Superior temporal gyrus (tissue), 1 donor: ENCODE measurements around the gene CDHR3.
A peak's percentile ranks its signal among the peaks of the same experiment; 100 is the strongest.
"Not testable (repeated sequence)": the region's sequence is repeated elsewhere in the genome, so short reads cannot be mapped to it uniquely, and the experiment has no call there.

ENCODE experiments used
- DNase-seq: peaks from one replicate; pipeline ENCODE4 v3.0.0-alpha.2; 2016; ENCODE audit errors: extremely low spot score

The CDHR3 gene

DNA sequence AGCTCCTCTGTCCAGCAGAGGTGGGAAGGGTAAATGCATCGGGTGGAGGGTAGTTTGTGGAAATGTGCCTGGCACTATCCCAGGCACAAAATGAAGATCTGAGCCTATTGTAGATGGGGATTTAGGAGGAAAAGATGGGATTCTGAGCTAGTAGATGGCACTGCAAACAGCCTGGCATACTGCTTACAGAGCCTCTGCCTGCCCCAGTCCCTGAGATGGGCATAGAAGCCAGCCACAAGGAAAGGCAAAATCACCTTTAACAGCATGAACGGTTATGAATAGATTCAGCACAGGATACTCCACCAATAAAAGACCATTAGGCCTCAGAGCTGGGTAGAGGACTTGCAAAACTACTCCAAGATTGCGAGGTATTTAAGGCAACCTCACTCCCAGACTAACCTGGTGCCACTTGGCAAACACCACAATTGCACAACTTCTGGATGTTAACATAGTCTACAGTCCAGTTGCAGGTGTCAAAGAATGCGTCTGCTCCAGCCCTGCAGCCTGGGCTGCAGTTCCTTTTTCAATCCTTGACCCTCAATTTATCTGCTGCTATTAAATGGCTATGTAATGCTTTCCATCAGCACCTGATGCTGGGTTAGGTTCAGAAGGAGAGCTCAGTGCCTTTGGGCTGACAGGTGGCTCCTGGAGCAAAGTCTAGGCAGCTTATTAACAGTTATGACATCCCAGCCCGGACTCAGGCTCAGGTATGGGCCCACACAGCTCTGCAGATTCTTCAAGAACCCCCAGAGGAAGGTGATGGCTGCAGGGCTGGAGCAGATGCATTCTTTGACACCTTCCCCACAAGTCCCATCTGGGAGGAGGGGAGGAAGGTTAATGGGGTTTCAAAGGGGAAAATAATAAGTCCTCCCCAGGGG is 34.0 kb downstream of the CDHR3 start:
- no peak for DNase-seq

DNA sequence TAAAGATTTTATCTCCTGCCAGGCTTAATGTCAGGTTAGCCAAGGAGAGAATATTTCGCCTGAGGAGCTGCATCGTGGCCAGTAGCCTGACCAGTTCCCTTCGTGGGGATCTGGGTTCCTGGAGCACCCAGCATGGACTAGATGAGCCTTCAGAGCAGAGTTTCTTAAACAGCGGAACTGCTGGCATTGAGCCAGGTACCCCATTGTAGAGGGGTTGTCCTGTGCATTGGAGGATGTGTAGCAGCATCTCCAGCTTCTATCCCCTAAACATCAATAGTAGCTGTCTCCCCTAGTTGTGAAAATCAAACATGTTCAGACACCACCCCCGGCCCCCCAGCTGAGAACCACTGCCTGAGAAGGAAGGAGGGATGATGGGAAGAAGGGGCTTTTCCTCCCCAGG is 36.2 kb downstream of the CDHR3 start:
- DNase-seq, result no peak

DNA sequence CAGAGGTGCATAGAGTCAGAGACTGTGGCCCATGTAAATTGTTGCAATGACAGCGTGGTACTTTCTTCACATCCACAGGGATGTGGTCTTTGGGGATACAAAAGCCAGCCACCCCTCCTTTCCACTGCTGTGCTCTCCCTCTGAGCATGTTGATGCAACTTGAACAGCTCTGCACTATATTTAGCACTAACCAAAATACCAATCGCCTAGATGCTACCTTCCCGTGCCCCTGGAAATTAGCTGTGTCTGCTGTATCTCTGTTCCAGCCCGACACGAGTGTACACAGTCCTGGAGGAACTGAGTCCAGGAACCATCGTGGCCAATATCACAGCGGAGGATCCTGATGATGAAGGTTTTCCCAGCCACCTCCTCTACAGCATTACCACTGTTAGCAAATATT is 38.1 kb downstream of the CDHR3 start:
- DNase-seq, result no peak

DNA sequence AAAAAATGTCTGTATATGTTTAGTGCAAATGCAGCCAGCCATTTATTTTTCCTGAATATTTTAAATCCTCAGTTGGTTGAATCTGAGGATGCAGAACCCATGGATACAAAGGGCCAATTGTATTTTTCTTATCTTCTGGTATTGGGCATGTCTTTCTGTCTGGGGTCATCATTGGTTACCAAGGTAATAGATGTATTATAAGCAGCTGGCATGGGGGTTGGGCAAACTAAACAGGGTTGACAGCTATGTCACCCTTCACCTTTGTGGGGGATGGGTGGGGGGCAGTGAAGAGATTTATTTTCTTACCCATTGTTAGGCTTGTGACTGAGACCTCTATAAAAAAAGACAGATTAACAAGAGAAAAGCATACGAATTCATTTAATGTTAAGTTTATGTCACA is 38.8 kb downstream of the CDHR3 start:
- DNase-seq, result no peak

DNA sequence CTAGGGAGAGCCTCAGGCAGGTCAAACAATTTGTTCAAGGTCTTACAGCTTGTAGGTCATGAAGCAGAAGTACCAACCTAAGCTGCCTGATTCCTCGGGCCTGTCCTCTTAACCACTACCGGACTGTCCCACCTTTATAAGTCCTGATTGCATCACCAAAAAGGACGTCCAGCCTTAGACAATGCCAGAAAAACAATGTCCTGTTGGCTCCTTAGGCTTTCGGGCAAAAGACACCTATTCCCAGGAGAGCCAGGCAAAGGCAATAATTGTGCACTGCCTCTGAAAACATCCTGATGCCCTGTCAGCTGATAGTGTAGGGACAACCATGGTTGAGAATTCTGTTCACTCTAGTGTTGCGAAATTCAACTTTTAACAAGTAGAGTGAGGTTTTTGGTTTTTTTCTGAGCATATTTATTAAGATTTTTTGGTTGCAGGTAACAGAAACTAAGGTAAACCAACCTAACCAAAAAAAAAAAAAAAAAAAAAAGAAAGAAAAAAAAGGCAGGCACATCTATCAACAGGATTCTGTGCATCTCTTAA is 40.5 kb downstream of the CDHR3 start:
- no peak for DNase-seq

DNA sequence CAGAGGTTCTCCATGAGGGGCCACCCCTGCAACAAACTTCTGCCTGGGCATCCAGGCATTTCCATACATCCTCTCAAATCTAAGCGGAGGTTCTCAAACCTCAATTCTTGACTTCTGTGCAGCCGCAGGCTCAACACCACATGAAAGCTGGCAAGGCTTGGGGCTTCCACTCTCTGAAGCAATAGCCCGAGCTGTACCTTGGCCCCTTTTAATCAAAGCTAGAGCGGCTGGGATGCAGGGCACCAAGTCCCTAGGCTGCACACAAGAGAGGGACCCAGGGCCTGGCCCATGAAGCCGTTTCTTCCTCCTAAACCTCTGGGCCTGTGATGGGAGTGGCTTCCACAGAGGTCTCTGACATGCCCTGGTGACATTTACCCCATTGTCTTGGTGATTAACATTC is 43.8 kb downstream of the CDHR3 start:
- DNase-seq, result no peak

DNA sequence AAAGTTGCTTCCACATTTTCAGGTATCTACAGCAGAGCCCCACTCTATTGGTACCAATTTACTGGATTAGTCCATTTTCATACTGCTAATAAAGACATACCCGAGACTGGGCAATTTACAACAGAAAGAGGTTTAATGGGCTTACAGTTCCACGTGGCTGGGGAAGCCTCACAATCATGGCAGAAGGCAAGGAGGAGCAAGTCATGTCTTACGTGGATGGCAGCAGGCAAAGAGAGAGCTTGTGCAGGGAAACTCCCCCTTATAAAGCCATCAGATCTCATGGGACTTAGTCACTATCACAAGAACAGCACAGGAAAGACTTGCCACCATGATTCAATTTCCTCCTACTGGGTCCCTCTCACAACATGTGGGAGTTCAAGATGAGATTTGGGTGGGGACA is 44.7 kb downstream of the CDHR3 start:
- not testable (repeated sequence) for DNase-seq

DNA sequence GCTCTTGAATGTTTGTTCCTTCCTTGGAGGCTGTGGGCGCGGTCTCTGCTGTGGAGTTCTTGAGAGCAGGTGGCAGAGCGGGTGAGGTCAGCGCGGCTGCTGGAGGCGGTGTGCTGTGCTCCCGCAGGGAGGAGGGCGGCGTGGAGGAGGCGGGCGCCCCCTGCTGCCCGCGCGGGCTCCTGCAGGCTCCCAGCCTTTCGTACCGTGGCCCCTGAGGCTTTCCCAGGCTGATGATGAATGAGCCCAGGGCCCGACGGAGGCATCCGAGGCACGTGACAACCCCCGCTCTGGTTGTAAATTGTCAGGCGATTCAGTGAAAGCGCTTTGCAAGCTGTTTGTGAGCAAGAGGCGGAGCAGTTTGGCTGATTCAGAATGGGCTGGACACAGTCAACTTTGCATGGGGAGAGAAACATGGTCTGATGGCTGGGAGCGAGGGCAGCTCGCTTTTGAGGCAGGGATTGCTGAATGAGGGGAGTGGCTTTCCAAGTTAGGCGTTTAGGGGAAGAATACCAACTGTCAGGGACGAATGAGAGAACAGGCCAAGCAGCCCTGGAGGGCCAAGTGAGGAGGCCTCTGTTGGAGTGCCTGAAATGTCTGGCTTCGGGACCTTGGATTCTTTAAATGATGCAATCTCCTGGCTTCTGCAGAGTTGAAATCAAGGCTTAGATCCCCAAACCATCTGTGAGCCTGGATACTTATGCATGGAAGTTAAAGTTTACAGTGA is 46.6 kb downstream of the CDHR3 start:
- DNase-seq, result peak; percentile 80

DNA sequence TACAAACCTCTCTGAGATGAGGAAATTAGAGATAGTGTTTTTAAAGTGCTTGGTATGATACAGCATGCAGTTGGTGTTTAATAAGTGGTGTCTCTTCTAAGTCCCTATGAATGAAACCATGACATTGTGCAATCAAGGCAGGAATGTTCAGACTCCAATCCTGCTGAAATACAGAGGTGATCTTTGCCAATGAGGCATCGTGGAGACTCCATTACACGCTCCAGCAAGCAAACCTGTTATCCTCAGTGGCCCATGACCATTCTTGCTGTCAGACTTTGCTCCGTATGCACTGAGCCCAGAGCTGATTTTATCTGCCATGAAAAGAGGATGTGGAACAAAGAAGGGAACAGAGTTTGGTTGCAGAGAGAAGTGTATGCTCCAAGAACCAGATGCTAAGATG is 47.3 kb downstream of the CDHR3 start:
- no peak for DNase-seq

DNA sequence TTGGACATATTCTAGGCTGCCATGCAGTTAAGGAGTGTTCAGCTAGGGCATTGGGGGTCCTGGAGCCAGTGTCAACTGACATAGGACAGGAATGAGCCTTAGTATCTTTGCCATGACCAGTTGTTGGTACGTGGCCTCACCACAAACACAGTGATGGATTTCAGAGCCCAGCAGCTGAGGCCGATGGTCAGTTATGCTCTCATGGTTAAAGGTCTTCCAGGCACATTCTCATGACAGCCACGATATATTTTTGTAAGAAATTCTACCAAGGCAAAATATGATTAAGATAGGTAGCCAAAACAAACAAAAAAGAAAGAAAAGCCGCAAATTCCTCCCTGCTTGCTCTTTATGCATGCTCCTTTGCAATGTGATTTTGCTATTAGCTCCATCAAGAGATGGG is 47.8 kb downstream of the CDHR3 start:
- DNase-seq, result no peak

DNA sequence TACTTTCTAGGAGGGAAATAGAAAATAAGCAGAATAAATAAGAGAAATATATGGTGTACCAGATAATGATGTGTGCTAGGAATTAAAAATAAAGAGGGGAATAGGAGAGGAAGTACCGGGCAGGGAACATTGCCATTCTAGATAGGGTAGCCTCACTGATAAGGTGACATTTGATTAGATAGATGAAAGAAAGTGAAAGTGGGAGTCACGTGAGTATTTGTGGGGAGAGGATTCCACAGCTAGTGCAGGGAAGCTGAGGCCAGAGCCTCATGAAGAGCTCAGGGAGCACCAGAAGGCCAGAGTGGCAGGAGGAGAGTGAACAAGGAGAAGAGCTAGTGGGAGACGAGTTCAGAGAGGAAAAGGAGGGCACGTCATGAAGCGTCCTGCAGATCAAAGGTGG is 49.1 kb downstream of the CDHR3 start:
- no peak for DNase-seq

DNA sequence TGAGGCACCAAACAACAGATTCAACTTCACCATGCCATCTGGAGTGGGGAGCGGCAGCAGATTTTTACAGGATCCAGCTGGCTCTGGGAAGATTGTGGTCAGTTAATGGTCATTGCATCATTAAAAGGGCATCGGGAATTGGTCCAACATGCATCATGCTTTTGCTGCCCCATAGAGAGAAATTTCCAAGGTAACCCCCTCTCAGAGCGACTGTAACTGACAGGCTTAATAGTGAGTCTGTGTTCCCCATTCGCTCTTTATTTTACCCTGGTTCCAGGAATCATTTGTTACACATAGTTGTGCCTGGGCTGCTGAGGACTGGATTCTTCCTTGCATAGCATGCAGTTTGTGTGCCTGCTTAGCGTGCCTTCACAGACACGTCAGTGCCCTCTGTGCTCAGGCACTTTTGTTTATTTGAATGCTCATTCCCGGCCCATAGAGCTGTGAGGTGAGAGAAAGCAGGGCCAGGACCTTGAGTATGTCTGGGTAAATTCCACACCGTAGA is 49.9 kb downstream of the CDHR3 start:
- DNase-seq, result no peak

DNA sequence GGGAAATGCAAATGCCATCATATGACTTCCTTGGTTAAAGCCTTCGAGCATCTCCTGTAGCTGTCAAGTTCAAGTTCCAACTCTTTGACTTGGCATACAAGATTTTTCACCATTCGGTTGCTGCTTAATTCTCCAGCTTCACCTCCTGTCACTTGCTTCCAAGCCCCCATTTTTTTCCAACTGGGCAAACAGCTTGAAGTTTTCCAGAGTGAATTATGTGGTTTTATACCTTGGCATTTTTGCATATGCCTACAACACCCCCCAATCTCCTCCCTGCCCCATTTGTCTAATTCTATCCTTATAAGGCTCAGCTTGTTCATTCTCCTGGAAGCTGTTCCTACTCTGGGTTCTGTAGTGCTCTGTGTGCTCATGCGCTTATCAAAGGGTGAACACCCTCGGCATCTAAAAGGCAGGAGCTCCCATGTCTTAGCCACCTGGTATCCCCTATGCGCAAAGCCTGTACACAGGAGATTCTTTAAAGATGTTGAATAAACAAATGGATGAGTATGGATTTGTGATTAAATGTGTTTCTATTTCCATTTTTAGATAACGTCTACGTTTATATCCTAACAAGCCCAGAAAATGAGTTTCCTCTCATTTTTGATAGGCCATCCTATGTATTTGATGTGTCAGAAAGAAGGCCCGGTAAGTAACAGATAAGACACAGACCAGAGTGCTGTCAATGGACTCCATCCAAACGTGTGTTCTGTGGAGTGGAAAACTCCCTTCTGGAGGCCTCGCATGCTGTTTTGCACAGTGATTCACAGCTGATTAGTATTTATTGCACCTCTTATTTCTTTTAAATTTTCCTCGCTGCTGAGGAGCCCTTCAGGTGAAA is 52.5 kb downstream of the CDHR3 start:
- DNase-seq, result no peak

DNA sequence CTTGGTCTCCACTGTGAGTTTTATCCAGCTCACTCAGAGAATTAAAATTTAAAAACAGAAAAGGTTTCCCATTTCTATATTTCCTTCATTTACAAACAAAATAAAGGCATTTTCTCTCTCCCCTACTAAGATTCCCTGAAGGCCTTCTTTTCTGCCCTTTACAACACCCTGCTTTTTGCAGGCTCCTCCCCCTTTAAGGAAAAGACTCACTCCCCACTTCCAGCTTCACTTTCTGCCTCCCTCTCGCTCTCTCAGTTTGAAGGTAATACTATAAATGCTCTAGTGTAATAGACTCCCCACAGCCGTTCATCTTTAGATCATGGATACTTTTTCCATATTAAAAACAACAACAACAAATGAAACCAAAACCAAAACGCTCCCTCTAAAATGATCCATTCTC is 53.3 kb downstream of the CDHR3 start:
- no peak for DNase-seq

DNA sequence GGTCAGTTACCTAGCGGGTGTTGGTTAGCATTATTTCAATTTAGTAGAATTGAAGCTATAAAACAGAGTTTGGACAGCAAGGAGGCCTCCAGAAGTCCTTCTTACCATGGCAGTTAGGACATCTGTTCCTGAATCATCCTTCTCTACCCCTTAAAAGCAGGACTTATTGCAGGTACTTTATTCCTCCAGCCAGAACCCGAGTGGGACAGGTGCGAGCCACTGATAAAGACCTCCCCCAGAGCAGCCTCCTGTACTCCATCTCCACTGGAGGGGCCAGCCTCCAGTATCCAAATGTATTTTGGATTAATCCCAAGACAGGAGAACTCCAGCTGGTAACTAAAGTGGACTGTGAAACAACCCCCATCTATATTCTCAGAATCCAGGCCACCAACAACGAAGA is 54.6 kb downstream of the CDHR3 start:
- no peak for DNase-seq

DNA sequence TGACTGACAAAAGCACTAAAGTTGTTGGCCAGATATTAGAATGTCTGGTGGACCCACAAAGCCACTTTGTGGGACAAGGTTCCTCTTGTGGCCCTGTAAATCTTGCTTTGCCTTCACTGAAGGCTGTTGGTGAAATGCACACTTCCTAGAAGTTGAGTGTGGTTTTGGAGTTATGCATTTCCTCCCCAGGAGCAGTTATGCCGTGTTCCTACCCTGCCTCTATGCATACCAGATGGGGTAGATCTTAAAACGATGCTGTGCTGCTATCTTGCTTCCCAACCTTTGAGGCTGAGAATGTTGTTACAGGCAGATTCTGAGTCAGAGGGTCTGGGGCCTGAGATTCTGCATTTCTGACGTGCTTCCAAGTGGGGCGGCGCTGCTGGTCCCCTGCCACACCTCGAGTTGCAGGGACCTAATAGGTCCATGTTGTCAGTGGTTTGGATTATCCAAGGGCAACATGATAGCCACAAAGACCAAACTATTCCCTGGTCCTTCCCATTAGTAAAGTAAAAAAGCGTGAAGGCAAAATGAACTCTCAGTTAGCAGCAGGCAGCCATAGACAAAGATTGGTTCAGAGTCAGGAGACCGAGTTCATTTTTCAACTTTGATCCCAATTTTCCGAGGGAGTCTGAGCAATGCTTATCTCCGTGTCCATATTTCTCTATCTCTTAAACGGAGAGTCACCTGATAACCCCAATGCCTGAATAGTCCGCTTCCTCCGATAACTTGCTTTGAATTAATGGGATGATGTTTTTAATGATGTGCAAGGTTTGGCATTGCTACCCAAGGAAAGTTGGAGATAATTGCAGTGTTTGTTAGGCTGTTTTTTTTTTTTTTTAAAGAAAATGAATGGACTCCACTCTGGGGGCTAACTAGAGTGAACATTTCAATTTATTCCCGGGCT is 55.8 kb downstream of the CDHR3 start:
- no peak for DNase-seq

DNA sequence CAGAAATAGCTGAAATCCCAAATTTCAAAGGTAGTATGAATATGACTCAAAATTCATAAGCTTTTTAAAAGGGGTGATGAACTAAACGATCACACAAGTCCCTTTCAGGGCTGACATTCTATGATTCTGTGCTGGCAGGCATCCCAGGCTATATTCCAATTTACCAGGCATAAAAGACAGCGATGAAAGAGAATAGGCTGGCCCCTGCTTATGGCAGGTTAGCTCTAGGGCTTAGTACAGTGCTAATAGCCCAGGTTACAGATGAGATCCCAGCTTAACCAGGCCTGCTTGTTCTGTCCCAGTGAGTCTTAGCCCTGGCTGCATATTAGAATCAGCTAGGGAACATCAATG is 56.4 kb downstream of the CDHR3 start:
- DNase-seq, result no peak

DNA sequence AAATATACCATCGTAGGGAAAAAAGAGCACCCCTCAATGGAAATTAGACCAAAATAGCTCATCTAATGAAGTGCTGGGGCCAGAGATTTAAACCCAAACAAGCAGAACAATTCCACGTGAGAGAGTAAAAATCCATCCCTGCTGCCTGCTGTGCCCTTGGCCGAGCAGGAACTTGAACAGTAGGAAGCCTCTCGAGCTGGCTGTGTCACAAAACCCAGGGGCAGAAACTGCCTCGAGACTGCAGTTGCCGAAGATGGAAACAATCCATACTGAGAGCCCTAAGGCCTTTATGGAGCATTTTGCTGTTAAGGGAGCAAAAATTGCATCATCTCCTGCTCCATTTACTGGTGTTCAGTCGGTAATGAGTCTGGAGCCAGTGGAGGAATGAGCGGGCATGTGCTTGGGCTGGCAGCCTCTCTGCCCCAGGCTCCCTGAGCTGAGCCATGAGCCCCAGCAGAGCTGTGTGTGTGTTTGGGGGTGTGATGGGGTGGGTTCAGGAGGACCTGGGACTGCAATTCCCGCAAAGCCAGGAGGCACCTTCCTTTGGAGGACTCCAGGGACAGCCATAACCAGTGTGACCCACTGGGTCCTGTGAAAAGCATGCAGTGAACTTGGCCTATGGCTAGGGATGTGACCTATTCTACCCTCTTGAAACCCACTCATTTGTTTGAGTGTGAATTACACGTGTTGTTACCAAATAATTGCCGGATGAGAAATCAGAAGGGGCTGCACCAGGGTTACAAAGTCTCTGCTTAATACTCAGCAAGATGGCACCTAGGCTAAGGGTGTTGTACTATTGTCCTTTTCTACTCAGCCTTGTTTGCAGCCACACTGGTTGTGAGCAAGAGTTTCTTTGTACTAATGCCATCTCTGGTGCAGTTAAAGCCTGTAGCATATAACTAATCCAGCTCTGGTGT is 58.3 kb downstream of the CDHR3 start:
- DNase-seq, result no peak

DNA sequence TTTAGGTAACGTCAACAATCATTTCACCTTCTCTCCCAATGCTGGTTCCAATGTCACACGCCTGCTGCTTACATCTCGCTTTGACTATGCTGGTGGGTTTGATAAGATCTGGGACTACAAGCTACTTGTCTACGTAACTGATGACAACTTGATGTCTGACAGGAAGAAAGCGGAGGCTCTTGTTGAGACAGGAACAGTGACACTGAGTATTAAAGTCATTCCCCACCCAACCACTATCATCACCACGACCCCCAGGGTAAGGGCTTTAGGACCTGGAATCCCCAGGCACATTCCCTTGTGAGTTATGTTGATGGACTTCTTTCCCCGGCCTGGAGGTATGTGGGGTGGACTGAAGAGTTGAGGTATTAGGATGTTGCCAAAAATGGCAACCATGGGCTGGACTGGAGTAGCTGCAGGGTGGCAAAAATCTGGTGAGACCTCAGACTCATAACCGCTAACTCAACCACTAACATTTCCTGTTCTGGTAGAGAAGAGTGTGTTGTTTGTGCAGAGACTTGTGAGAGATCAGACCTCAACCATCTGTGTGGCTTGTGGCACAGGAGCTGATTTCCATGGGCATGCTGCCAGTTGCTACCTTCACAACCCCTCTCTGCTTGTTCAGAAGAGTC is 59.2 kb downstream of the CDHR3 start:
- DNase-seq, result no peak
